ENCODE results near the gene ATF5.

ATF5 gene

GRCh38 chr19:49882643-49883042 is 46.4 kb upstream of the ATF5 start:
- peaks cover 49% of the 10 kb centered on the region for H3K36me3 ChIP-seq
- H3K9me3 ChIP-seq (ENCODE audit: severe bottlenecking) = no peaks in the 10 kb centered on the region
- no peak for TF ChIP-seq CTCF (IDR thresholded peaks at IDR 0.05; ENCODE audit: low read depth, low read length)

GRCh38 chr19:49883094-49883493 is 45.9 kb upstream of the ATF5 start:
- Histone ChIP-seq H3K27ac (no peak overlapping the region), H3K9me3 (ENCODE audit: severe bottlenecking) (no peaks in the 10 kb centered on the region), H3K36me3 (peaks cover 49% of the 10 kb centered on the region), H3K27me3 (ENCODE audit: insufficient read depth, low read depth, severe bottlenecking) (no peaks in the 10 kb centered on the region), H3K4me3 (ENCODE audit: low read depth, low read length) (no peak overlapping the region)
- no peak for DNase-seq
- TF ChIP-seq CTCF (IDR thresholded peaks at IDR 0.05; ENCODE audit: low read depth, low read length) = no peak

More at GRCh38 chr19:49882643-49883042, 46.4 kb upstream of the ATF5 start:
- Histone ChIP-seq H3K4me3 (ENCODE audit: low read depth, low read length) (no peak overlapping the region), H3K27ac (no peak overlapping the region), H3K27me3 (ENCODE audit: insufficient read depth, low read depth, severe bottlenecking) (no peaks in the 10 kb centered on the region)
- no peak for DNase-seq

- H3K27me3 ChIP-seq (ENCODE audit: insufficient read depth, low read depth, severe bottlenecking) = no peaks in the 10 kb centered on the region
- DNase-seq = no peak
- no peak overlapping the region for H3K4me3 ChIP-seq (ENCODE audit: low read depth, low read length)
- no peak overlapping the region for H3K27ac ChIP-seq
- H3K9me3 ChIP-seq (ENCODE audit: severe bottlenecking) = no peaks in the 10 kb centered on the region
- TF ChIP-seq CTCF (IDR thresholded peaks at IDR 0.05; ENCODE audit: low read depth, low read length) = no peak
- H3K36me3 ChIP-seq = peaks cover 49% of the 10 kb centered on the region
Observed at GRCh38 chr19:49884109-49884508, 44.9 kb upstream of the ATF5 start.

GRCh38 chr19:49884760-49885159 is 44.2 kb upstream of the ATF5 start:
- Histone ChIP-seq H3K27ac (no peak overlapping the region), H3K4me3 (ENCODE audit: low read depth, low read length) (no peak overlapping the region), H3K9me3 (ENCODE audit: severe bottlenecking) (no peaks in the 10 kb centered on the region), H3K36me3 (peaks cover 49% of the 10 kb centered on the region), H3K27me3 (ENCODE audit: insufficient read depth, low read depth, severe bottlenecking) (no peaks in the 10 kb centered on the region)
- no peak for TF ChIP-seq CTCF (IDR thresholded peaks at IDR 0.05; ENCODE audit: low read depth, low read length)
- DNase-seq = no peak

- Histone ChIP-seq H3K27me3 (ENCODE audit: insufficient read depth, low read depth, severe bottlenecking) (no peaks in the 10 kb centered on the region), H3K27ac (peak overlapping the region; percentile 61), H3K36me3 (peaks cover 26% of the 10 kb centered on the region), H3K9me3 (ENCODE audit: severe bottlenecking) (no peaks in the 10 kb centered on the region), H3K4me3 (ENCODE audit: low read depth, low read length) (peak overlapping the region; percentile 29)
- no peak for DNase-seq
- TF ChIP-seq CTCF (IDR thresholded peaks at IDR 0.05; ENCODE audit: low read depth, low read length) = no peak
Observed at GRCh38 chr19:49887037-49887664, 41.9 kb upstream of the ATF5 start.

Measured in WERI-Rb-1 (cell line).